Mesodermal cell (in vitro differentiated cells): ENCODE data around the gene PILRA.
"Not testable (repeated sequence)": the region's sequence is repeated elsewhere in the genome, so short reads cannot be mapped to it uniquely, and the experiment has no call there.

ENCODE experiments used
- H3K27ac ChIP-seq: 2 replicates; pipeline ENCODE4 v1.7.0; 2013; ENCODE audit warnings: mild to moderate bottlenecking, low read depth, low read length, moderate library complexity; ENCODE audit not compliant: severe bottlenecking
- H3K36me3 ChIP-seq: 2 replicates; pipeline ENCODE4 v1.7.1; 2013; ENCODE audit warnings: mild to moderate bottlenecking, low read length, moderate library complexity; ENCODE audit not compliant: control insufficient read depth, insufficient read depth
- H3K4me1 ChIP-seq: one replicate; pipeline ENCODE4 v1.7.1; 2013; ENCODE audit warnings: mild to moderate bottlenecking, low read length; ENCODE audit not compliant: insufficient read depth, control insufficient read depth, poor library complexity, severe bottlenecking
- H3K4me3 ChIP-seq: 2 replicates; pipeline ENCODE4 v1.7.0; 2013; ENCODE audit warnings: low read length, control low read depth, mild to moderate bottlenecking; ENCODE audit not compliant: insufficient read depth, poor library complexity, severe bottlenecking; ENCODE audit errors: extremely low read depth
- H3K9me3 ChIP-seq: 2 replicates; pipeline ENCODE4 v1.7.1; 2013; ENCODE audit warnings: mild to moderate bottlenecking, low read length, moderate library complexity; ENCODE audit not compliant: control insufficient read depth
- WGBS, 2 experiments: methylation state at CpG; one replicate each; pipeline ENCODE4 v1.1.5; 2013; ENCODE audit warnings: missing lambda C conversion rate in 2 of 2; ENCODE audit not compliant: insufficient coverage in 2 of 2; 5-methylcytosine and 5-hydroxymethylcytosine counted together

PILRA gene

GRCh38 chr7:100381531-100382233 lies 8.4 kb downstream of the PILRA start:
- not testable (repeated sequence) for H3K4me3 ChIP-seq, H3K27ac ChIP-seq, H3K36me3 ChIP-seq, H3K9me3 ChIP-seq, H3K4me1 ChIP-seq
- WGBS, 2 experiments = 93 to 96% methylated on average over 23 to 44 of the region's 49 CpGs

- H3K4me1 ChIP-seq, H3K9me3 ChIP-seq, H3K27ac ChIP-seq, H3K4me3 ChIP-seq, H3K36me3 ChIP-seq: not testable (repeated sequence)
- 92 to 96% methylated on average over 3 to 7 of the region's 8 CpGs for WGBS, 2 experiments
These were observed 9.1 kb downstream of the PILRA start for GRCh38 chr7:100382234-100382853.

- Histone ChIP-seq H3K36me3 (no peaks in the 10 kb centered on the region), H3K9me3 (no peaks in the 10 kb centered on the region), H3K4me1 (no peaks in the 10 kb centered on the region), H3K4me3 (no peak overlapping the region), H3K27ac (no peak overlapping the region)
- WGBS, 2 experiments = 92 to 94% methylated on average over 5 to 6 of the region's 6 CpGs
These were observed 11.5 kb downstream of the PILRA start for GRCh38 chr7:100384628-100385294.

- H3K36me3 ChIP-seq = no peaks in the 10 kb centered on the region
- WGBS, 2 experiments = 83 to 100% methylated on average over 1 to 2 of the region's 5 CpGs
- H3K27ac ChIP-seq = no peak overlapping the region
- no peaks in the 10 kb centered on the region for H3K4me1 ChIP-seq
- no peak overlapping the region for H3K4me3 ChIP-seq
- no peaks in the 10 kb centered on the region for H3K9me3 ChIP-seq
These were observed 13.7 kb downstream of the PILRA start for GRCh38 chr7:100386940-100387339.

GRCh38 chr7:100387695-100388094 lies 14.4 kb downstream of the PILRA start:
- no peaks in the 10 kb centered on the region for H3K9me3 ChIP-seq
- H3K27ac ChIP-seq = no peak overlapping the region
- 83 to 100% methylated on average over 1 of the region's 2 CpGs for WGBS, 2 experiments
- no peaks in the 10 kb centered on the region for H3K4me1 ChIP-seq
- H3K4me3 ChIP-seq = no peak overlapping the region
- no peaks in the 10 kb centered on the region for H3K36me3 ChIP-seq

GRCh38 chr7:100389437-100390088 lies 16.3 kb downstream of the PILRA start:
- no peaks in the 10 kb centered on the region for H3K9me3 ChIP-seq
- WGBS, 2 experiments = 71 to 89% methylated on average over 6 to 8 of the region's 9 CpGs
- H3K36me3 ChIP-seq = no peaks in the 10 kb centered on the region
- H3K27ac ChIP-seq = no peak overlapping the region
- H3K4me1 ChIP-seq = no peaks in the 10 kb centered on the region
- no peak overlapping the region for H3K4me3 ChIP-seq

GRCh38 chr7:100390286-100391009 lies 17.2 kb downstream of the PILRA start:
- Histone ChIP-seq H3K36me3 (no peaks in the 10 kb centered on the region), H3K4me1 (no peaks in the 10 kb centered on the region), H3K27ac (no peak overlapping the region), H3K9me3 (no peaks in the 10 kb centered on the region), H3K4me3 (no peak overlapping the region)
- 80 to 81% methylated on average over 1 to 2 of the region's 3 CpGs for WGBS, 2 experiments

GRCh38 chr7:100393233-100393905 lies 20.1 kb downstream of the PILRA start:
- Histone ChIP-seq H3K27ac (no peak overlapping the region), H3K36me3 (no peaks in the 10 kb centered on the region), H3K9me3 (no peaks in the 10 kb centered on the region), H3K4me3 (no peak overlapping the region), H3K4me1 (no peaks in the 10 kb centered on the region)
- 75 to 100% methylated on average over 1 of the region's 4 CpGs for WGBS, 2 experiments

GRCh38 chr7:100394077-100394476 lies 20.8 kb downstream of the PILRA start:
- Histone ChIP-seq H3K4me1 (no peaks in the 10 kb centered on the region), H3K27ac (no peak overlapping the region), H3K4me3 (no peak overlapping the region), H3K36me3 (no peaks in the 10 kb centered on the region), H3K9me3 (no peaks in the 10 kb centered on the region)
- 88% methylated on average over 1 of the region's 2 CpGs; no CpG with 5 or more reads in 1 of the 2 experiments for WGBS, 2 experiments

GRCh38 chr7:100396421-100396982 lies 23.2 kb downstream of the PILRA start:
- Histone ChIP-seq H3K27ac (no peak overlapping the region), H3K36me3 (no peaks in the 10 kb centered on the region), H3K9me3 (no peaks in the 10 kb centered on the region), H3K4me3 (no peak overlapping the region), H3K4me1 (no peaks in the 10 kb centered on the region)
- 90 to 97% methylated on average over 4 to 6 of the region's 9 CpGs for WGBS, 2 experiments
